Measurements from ENCODE around the gene CHCHD3.

- TF ChIP-seq CTCF (conservative IDR thresholded peaks at IDR 0.05; ENCODE audit: low read length), result no peak
- no peak for TF ChIP-seq EZH2phosphoT487 (IDR thresholded peaks at IDR 0.05; ENCODE audit: borderline replicate concordance, low read depth, low read length)
Observed at GRCh38 chr7:132991615-132992587, 90.0 kb downstream of the CHCHD3 start.
